ENCODE measurements around the gene TMUB1.

TMUB1 gene

GRCh38 chr7:151120896-151121295 is 37.6 kb upstream of the TMUB1 start:
- DNase-seq: no peak

GRCh38 chr7:151119902-151120301 is 36.6 kb upstream of the TMUB1 start:
- no peak for DNase-seq

- no peak for DNase-seq
These were observed 35.7 kb upstream of the TMUB1 start for GRCh38 chr7:151119055-151119415.

GRCh38 chr7:151118108-151119054 is 35.1 kb upstream of the TMUB1 start:
- DNase-seq: no peak

- no peak for DNase-seq
These were observed 34.3 kb upstream of the TMUB1 start for GRCh38 chr7:151117565-151117964.

GRCh38 chr7:151116603-151117440 is 33.5 kb upstream of the TMUB1 start:
- no peak for DNase-seq

- DNase-seq: no peak
These were observed 32.6 kb upstream of the TMUB1 start for GRCh38 chr7:151115836-151116418.

GRCh38 chr7:151115121-151115835 is 32.0 kb upstream of the TMUB1 start:
- DNase-seq: peak; percentile 48 to 81 (median 66)

- DNase-seq: peak; percentile 26 to 56 (median 39)
These were observed 31.1 kb upstream of the TMUB1 start for GRCh38 chr7:151114151-151115090.

GRCh38 chr7:151113344-151114150 is 30.3 kb upstream of the TMUB1 start:
- no peak for DNase-seq

GRCh38 chr7:151110941-151111645 is 27.8 kb upstream of the TMUB1 start:
- DNase-seq: peak; percentile 79 to 87 (median 84)

- no peak for DNase-seq
These were observed 27.1 kb upstream of the TMUB1 start for GRCh38 chr7:151110236-151110940.

- peak in 1 of 3 donors; percentile 32 for DNase-seq
These were observed 26.1 kb upstream of the TMUB1 start for GRCh38 chr7:151109094-151110048.

GRCh38 chr7:151107882-151108281 is 24.6 kb upstream of the TMUB1 start:
- no peak for DNase-seq

GRCh38 chr7:151104411-151105235 is 21.3 kb upstream of the TMUB1 start:
- no peak for DNase-seq

- DNase-seq: no peak
These were observed 20.7 kb upstream of the TMUB1 start for GRCh38 chr7:151103973-151104372.

- DNase-seq: no peak
These were observed 19.7 kb upstream of the TMUB1 start for GRCh38 chr7:151102991-151103390.
